HG03108 (cell line): ENCODE data around the gene NUB1.

ENCODE experiments used
- ATAC-seq: cut with Tn5 transposase; IDR thresholded peaks from one replicate; pipeline ENCODE4 v1.9.1; 2021; ENCODE audit warnings: moderate library complexity; ENCODE audit not compliant: unreplicated experiment

The NUB1 gene

GRCh38 chr7:151342102-151342646 is 562 bp downstream of the NUB1 start:
- peak; percentile 64 for ATAC-seq

DNA sequence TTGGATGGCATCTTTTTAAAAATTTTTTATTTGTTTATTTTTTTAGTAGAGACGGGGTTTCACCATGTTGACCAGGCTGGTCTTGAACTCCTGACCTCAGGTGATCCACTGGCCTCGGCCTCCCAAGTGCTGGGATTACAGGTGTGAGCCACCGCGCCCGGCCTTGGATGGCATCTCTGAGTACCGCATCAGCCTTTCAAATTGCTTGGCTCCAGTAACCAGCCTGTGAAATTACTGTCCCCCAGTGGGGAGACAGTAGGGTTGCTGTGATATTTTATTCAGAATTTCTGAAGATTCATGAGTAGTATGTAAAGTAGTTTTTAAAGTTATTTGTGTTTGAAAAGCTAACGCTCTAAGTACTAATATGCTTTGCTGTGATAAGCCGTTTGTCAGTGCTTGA is 1.2 kb downstream of the NUB1 start:
- ATAC-seq, result no peak

GRCh38 chr7:151343516-151343915 is 1.9 kb downstream of the NUB1 start:
- ATAC-seq, result no peak

DNA sequence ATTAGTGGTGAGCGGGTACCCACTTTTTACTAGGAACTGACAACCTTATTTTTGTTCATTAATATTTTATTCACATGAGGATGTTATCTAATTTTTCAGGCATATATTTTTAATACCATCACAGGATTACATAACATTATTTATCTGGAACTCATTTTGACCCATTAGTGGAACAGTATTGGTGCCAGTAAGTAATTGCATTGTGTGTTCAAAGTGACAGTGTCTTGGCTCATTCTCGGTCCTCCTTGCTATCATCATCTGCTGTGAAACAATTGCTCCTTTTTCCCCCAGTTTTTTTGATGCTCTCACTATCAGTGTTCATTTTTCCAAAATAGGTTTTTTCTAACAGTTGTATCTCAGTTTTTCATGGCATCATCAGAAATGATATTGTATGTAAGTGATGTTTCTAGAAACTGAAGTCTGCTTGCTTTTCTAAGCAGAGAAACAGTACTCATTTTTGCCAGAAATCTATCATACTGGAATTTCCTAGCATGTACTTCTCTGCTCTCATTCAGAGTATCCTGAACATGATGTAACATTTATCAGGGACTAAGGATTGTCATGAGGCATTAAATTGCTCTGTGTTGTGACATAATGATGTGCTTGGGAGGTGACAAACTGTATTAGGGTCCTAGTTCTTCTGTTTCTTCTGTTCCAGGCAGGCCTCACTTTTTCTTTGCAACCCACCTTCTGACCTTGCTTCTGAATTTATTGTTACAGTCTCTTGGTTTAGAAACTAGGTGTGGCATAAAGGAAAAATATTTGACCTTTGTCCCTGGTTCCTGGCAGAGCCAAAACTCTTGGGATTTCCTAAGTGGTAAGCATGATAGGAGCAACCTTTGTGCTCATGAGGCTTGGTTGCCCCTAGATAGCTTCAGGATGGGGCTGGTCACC is 4.2 kb downstream of the NUB1 start:
- ATAC-seq, result no peak

- ATAC-seq, result no peak
Measured at GRCh38 chr7:151346470-151346769, 4.8 kb downstream of the NUB1 start.

DNA sequence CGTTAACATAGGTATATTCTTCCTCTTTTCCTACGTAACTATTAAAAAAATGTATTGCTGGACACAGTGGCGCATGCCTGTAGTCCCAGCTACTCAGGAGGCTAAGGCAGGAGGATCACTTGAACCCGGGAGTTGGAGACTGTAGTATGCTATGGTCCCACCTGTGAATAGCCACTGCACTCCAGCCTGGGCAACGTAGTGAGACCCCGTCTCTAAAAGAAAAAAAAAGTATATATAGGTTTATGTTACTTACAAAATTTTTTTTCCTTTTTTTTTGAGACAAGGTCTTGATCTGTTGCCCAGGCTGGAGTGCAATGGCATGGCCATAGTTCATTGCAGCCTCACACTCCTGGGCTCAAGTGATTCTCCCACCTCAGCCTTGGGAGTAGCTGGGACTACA is 5.6 kb downstream of the NUB1 start:
- no peak for ATAC-seq

- no peak for ATAC-seq
Measured at GRCh38 chr7:151348970-151349369, 7.4 kb downstream of the NUB1 start.

GRCh38 chr7:151349507-151349853 is 7.9 kb downstream of the NUB1 start:
- ATAC-seq, result peak; percentile 53

GRCh38 chr7:151351027-151351426 is 9.4 kb downstream of the NUB1 start:
- no peak for ATAC-seq

DNA sequence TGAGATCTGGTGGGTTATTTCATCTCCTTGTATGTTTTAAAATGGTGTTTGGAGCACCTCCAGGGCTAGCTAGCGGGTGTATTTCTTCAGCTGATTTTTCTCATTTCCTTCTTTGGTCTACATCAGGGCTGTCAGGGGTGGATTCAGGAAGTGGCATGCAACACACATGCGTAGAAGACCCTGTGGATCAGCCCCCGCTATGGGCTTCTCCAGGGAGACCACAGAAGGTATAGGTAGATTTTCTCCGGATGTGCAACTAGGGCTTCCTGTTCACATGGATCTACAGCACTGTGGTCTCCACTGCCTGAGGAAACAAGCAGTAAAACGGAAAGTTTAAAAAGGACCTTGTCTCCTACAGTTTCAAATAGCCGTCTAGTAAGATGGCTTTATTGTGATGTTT is 10.4 kb downstream of the NUB1 start:
- peak; percentile 37 for ATAC-seq

DNA sequence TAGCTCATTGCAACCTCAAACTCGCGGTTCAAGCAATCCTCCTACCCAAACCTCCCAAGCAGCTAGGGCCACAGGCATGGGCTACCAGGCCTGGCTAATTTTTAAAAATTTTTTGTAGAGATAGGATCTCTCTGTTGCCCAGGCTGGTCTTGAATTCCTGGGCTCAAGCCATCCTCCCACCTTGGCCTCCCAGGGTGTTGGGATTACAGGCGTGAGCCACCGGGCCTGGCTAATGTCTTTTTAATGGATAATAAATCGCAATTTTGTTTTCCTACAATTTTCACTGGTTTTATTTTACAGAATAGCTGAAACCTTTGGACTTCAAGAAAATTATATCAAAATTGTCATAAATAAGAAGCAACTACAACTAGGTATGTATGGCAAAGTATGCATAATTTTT is 10.9 kb downstream of the NUB1 start:
- ATAC-seq, result no peak

- ATAC-seq, result no peak
Measured at GRCh38 chr7:151361193-151361959, 19.8 kb downstream of the NUB1 start.

DNA sequence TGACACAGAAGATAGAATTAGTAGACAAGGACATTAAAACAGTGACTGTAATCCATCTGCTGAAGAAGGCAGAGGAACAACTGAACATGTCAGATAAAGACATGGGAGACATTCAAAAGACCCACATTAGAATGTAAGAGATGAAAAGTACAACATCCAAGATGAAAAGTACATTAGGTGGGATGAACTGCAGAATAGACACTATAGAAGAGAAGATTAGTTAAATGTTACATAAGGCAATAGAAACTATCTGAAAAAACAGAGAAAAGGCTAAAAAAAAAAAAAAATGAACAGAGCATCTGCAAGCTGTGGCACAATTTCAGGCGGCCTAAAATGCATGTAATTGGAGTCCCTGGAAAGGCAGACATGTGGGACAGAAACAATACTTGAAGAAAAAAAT is 21.6 kb downstream of the NUB1 start:
- no peak for ATAC-seq

DNA sequence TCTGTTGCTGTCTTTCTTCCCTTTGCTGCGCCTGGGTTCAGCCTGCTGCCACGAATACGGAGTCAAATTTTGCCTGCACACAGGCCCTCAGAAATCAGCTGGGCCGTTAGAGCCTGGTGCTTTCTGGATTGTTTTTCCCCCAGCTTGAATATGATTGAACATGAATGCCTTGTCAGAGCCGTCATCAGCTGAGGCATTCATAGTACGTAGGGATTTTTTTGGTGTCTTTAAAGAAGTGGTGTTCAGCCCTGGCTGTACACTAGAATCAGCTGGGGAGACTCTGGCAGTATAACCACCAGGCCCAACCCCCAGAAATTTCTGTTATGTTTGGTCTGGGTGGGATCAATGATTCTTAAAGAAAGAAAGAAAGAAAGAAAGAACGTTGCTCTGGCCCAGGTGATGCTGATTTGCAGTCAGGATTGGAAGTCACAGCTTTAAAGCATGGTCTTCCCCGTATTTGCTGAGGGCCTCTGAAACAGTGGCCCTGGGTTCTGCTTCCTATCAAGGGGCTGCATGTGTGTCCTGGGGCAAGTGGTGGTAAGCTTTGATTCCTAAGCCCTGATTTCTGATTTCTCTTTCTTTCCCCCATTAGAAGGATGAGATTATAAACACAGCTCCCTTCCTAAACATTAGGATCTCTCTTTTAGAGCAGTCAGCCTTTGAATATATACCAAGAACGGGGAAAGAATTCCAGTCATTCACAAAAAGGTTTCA is 24.7 kb downstream of the NUB1 start:
- no peak for ATAC-seq

DNA sequence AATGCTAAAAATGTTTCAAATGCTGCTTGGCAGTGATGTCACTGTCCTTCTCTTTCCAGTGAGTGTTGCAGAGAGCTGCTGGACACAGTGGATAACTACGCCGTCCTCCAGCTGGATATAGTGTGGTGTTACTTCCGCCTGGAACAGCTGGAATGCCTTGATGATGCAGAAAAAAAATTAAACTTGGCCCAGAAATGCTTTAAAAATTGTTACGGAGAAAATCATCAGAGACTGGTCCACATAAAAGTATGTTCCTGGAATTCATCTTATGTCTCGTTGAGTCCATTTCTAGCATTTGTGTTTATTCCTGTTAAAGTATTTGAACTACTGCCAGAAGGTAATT is 25.2 kb downstream of the NUB1 start:
- no peak for ATAC-seq

GRCh38 chr7:151367284-151367683 is 25.7 kb downstream of the NUB1 start:
- ATAC-seq, result no peak

DNA sequence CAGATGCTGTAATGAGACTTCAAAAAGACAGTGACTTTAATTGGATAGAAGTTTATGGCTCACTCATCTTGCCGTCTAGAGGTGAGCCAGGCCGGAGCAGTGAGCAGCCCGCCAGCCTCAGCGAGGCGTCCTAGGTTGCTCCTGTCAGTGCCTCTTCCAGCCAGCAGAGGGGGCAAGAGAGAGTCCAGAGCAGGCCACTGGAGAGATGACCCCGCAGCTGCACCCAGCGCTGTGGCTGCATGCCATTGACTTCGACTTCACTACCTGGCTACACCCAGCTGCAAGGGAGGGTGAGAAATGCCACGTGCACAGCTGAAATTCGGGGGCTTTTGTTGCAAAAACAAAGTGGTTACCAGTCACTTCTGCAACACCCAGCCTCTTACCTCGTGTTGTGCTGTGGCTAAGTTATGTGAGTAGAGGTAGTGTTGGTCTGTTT is 26.5 kb downstream of the NUB1 start:
- ATAC-seq, result no peak

GRCh38 chr7:151371266-151371665 is 29.7 kb downstream of the NUB1 start:
- no peak for ATAC-seq

- ATAC-seq, result no peak
Measured at GRCh38 chr7:151372612-151373265, 31.1 kb downstream of the NUB1 start.

DNA sequence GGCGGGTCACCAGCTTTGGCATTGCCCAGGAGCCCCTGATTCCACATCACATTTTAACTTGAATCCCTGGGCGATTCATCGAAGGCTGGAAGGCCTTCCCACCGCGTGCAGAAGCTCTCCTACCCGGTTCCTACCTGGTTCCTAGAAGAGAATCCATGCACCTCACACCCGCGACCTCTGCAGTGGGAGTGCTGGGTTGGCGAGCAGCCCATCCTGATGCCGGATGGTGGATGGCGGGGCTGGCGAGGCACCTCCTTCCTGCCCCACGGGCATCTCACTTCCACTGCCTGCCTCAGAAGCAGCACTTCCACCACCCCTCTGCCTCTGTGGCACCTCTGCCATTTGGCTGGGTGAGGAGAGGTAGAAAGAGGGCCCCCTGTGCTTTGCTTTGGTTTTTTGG is 32.0 kb downstream of the NUB1 start:
- ATAC-seq, result no peak

- no peak for ATAC-seq
Measured at GRCh38 chr7:151374139-151374538, 32.5 kb downstream of the NUB1 start.
